Right atrium auricular region (tissue), 2 donors: ENCODE data around the gene MPO. TPM values are rescaled to one million over a fixed set of nuclear protein-coding genes. Genes with fewer than 3 reads are reported as not detected.

Experiments
- DNase-seq: peaks from one replicate; pipeline ENCODE4 v3.0.0-alpha.2; 2019; ENCODE audit warnings: low spot score
- H3K27ac ChIP-seq, 2 donors: fragments of 200-600 bp; sonication (generic); 1 replicate in 1 of 2; 2 replicates in 1 of 2; pipeline ENCODE4 v1.5.1; 2016 to 2019
- H3K27me3 ChIP-seq, 2 donors: fragments of 200-600 bp; sonication (generic); one replicate each; pipeline versions ENCODE4 v1.5.1 to v1.6.0; 2017 to 2019
- H3K36me3 ChIP-seq: fragments of 200-600 bp; sonication (generic); one replicate; pipeline ENCODE4 v1.5.1; 2016
- H3K4me1 ChIP-seq, 2 donors: fragments of 200-600 bp; sonication (generic); one replicate each; pipeline versions ENCODE4 v1.5.1 to v1.6.0; 2017 to 2019
- H3K4me3 ChIP-seq, 2 donors: fragments of 200-600 bp; sonication (generic); 1 replicate in 1 of 2; 2 replicates in 1 of 2; pipeline ENCODE4 v1.5.1; 2017 to 2019; ENCODE audit warnings: mild to moderate bottlenecking in 1 of 2, moderate library complexity in 1 of 2
- H3K9me3 ChIP-seq, 2 donors: fragments of 200-600 bp; sonication (generic); one replicate each; pipeline ENCODE4 v1.5.1; 2019
- CTCF ChIP-seq, 2 donors: fragments of 200-600 bp; sonication (generic); IDR thresholded peaks; one replicate each; pipeline ENCODE4 v1.5.1; 2019; ENCODE audit warnings: antibody characterized with exemption in 2 of 2
- total RNA-seq, 2 donors: library from RNA; depleted of rRNA; stranded (reverse); fragments of >200 nt; gene quantifications; one replicate each; pipeline ENCODE4 v1.1.0, GENCODE V29; 2016

The MPO gene
- total RNA-seq, 2 donors from 2014 or later, result 0.12 to 0.30 TPM

- no peaks in the 10 kb centered on the region for H3K4me1 ChIP-seq
- H3K4me3 ChIP-seq, result no peak overlapping the region
- H3K27ac ChIP-seq, result no peak overlapping the region
- no peak for TF ChIP-seq CTCF (IDR thresholded peaks at IDR 0.05)
- DNase-seq, result no peak
- H3K27me3 ChIP-seq, result no peaks in the 10 kb centered on the region
- H3K36me3 ChIP-seq, result no peaks in the 10 kb centered on the region
- no peaks in the 10 kb centered on the region for H3K9me3 ChIP-seq
These were observed 52.1 kb downstream of the MPO start for GRCh38 chr17:58228679-58229078.

- no peaks in the 10 kb centered on the region for H3K4me1 ChIP-seq
- H3K27ac ChIP-seq, result no peak overlapping the region
- no peak for DNase-seq
- H3K4me3 ChIP-seq, result no peak overlapping the region
- no peak for TF ChIP-seq CTCF (IDR thresholded peaks at IDR 0.05)
- no peaks in the 10 kb centered on the region for H3K9me3 ChIP-seq
- no peaks in the 10 kb centered on the region for H3K27me3 ChIP-seq
- no peaks in the 10 kb centered on the region for H3K36me3 ChIP-seq
These were observed 53.0 kb downstream of the MPO start for GRCh38 chr17:58227733-58228132.

- no peaks in the 10 kb centered on the region for H3K36me3 ChIP-seq
- no peak for DNase-seq
- H3K4me1 ChIP-seq, result peaks cover 0 to 8% of the 10 kb centered on the region in 2 donors
- TF ChIP-seq CTCF (IDR thresholded peaks at IDR 0.05), result no peak
- H3K27ac ChIP-seq, result no peak overlapping the region
- H3K27me3 ChIP-seq, result no peaks in the 10 kb centered on the region
- H3K4me3 ChIP-seq, result no peak overlapping the region
- no peaks in the 10 kb centered on the region for H3K9me3 ChIP-seq
These were observed 56.4 kb downstream of the MPO start for GRCh38 chr17:58224315-58224714.

Other genes starting within 250 kb of the MPO start
- 10 to 100 TPM; 27.7 to 27.9 TPM for gene DYNLL2, start 197.5 kb downstream of the MPO start, total RNA-seq
- not detected for gene OR4D1, start 132.6 kb downstream of the MPO start, total RNA-seq
- gene OR4D2, start 114.0 kb downstream of the MPO start, total RNA-seq, result not detected
- not detected for gene EPX, start 88.2 kb downstream of the MPO start, total RNA-seq
- 1 to 10 TPM; 4.8 to 6.4 TPM for gene MKS1, start 61.7 kb downstream of the MPO start, total RNA-seq
- gene LPO, start 42.4 kb downstream of the MPO start, total RNA-seq, result not detected
- 1 to 10 TPM; 6.1 to 8.5 TPM for gene TSPOAP1, start 47.9 kb upstream of the MPO start, total RNA-seq
- 10 to 100 TPM; 50.0 to 51.4 TPM for gene SUPT4H1, start 71.3 kb upstream of the MPO start, total RNA-seq
- gene RNF43, start 136.6 kb upstream of the MPO start, total RNA-seq, result 1 to 10 TPM; 4.4 to 5.5 TPM
- under 1 TPM in 1 of 2 donors, not detected in 1; 0.08 TPM for gene HSF5, start 207.5 kb upstream of the MPO start, total RNA-seq
- 10 to 100 TPM; 13.9 TPM for gene MTMR4, start 233.7 kb upstream of the MPO start, total RNA-seq